HL-60/S4 treated with retinoic acid at 250 ng/mL for 4 days and 3 days (cell line): ENCODE data around the gene SLC7A9.
"Not testable (repeated sequence)": the region's sequence is repeated elsewhere in the genome, so short reads cannot be mapped to it uniquely, and the experiment has no call there.

ENCODE experiments used
- in situ Hi-C: fragments of 300-500 bp; cut with MboI; formaldehyde crosslinking; loops from 2 replicates; pipeline ENCODE4 v1.7.0; 2022; ENCODE audit warnings: low sequenced_read_pairs

Gene SLC7A9

GRCh38 chr19:32864318-32865007 is 5.1 kb downstream of the SLC7A9 start:
- in situ Hi-C loops = no loop called here

- in situ Hi-C loops = no loop called here
Observed at GRCh38 chr19:32863841-32864240, 5.7 kb downstream of the SLC7A9 start.

GRCh38 chr19:32863301-32863700 is 6.3 kb downstream of the SLC7A9 start:
- in situ Hi-C loops = no loop called here

- in situ Hi-C loops = no loop called here
Observed at GRCh38 chr19:32862741-32863140, 6.8 kb downstream of the SLC7A9 start.

- in situ Hi-C loops = no loop called here
Observed at GRCh38 chr19:32862173-32862572, 7.4 kb downstream of the SLC7A9 start.

GRCh38 chr19:32861596-32861995 is 8.0 kb downstream of the SLC7A9 start:
- in situ Hi-C loops = no loop called here

- in situ Hi-C loops = no loop called here
Observed at GRCh38 chr19:32859591-32859990, 10.0 kb downstream of the SLC7A9 start.

GRCh38 chr19:32858559-32858958 is 11.0 kb downstream of the SLC7A9 start:
- in situ Hi-C loops = no loop called here

- in situ Hi-C loops = no loop called here
Observed at GRCh38 chr19:32858155-32858554, 11.4 kb downstream of the SLC7A9 start.

GRCh38 chr19:32857584-32857983 is 12.0 kb downstream of the SLC7A9 start:
- in situ Hi-C loops = no loop called here

- in situ Hi-C loops = not testable (repeated sequence)
Observed at GRCh38 chr19:32856818-32857217, 12.7 kb downstream of the SLC7A9 start.

- in situ Hi-C loops = no loop called here
Observed at GRCh38 chr19:32852216-32852615, 17.4 kb downstream of the SLC7A9 start.

- in situ Hi-C loops = not testable (repeated sequence)
Observed at GRCh38 chr19:32848035-32848434, 21.5 kb downstream of the SLC7A9 start.

- in situ Hi-C loops = no loop called here
Observed at GRCh38 chr19:32843716-32844245, 25.8 kb downstream of the SLC7A9 start.

GRCh38 chr19:32842061-32842460 is 27.5 kb downstream of the SLC7A9 start:
- in situ Hi-C loops = no loop called here

GRCh38 chr19:32837531-32837930 is 32.0 kb downstream of the SLC7A9 start:
- in situ Hi-C loops = no loop called here

GRCh38 chr19:32833388-32833787 is 36.2 kb downstream of the SLC7A9 start:
- in situ Hi-C loops = not testable (repeated sequence)

- in situ Hi-C loops = not testable (repeated sequence)
Observed at GRCh38 chr19:32832825-32833224, 36.7 kb downstream of the SLC7A9 start.

- in situ Hi-C loops = not testable (repeated sequence)
Observed at GRCh38 chr19:32832094-32832493, 37.5 kb downstream of the SLC7A9 start.

GRCh38 chr19:32831611-32832010 is 38.0 kb downstream of the SLC7A9 start:
- in situ Hi-C loops = no loop called here

- in situ Hi-C loops = no loop called here
Observed at GRCh38 chr19:32830231-32831014, 39.1 kb downstream of the SLC7A9 start.

GRCh38 chr19:32829345-32829896 is 40.1 kb downstream of the SLC7A9 start:
- in situ Hi-C loops = no loop called here
